ENCODE data around the gene WSB1. TPM values are rescaled to one million over a fixed set of nuclear protein-coding genes. Genes with fewer than 3 reads are reported as not detected.

WSB1 gene
- total RNA-seq, 1 donor from 2014 or later: 125 TPM

DNA sequence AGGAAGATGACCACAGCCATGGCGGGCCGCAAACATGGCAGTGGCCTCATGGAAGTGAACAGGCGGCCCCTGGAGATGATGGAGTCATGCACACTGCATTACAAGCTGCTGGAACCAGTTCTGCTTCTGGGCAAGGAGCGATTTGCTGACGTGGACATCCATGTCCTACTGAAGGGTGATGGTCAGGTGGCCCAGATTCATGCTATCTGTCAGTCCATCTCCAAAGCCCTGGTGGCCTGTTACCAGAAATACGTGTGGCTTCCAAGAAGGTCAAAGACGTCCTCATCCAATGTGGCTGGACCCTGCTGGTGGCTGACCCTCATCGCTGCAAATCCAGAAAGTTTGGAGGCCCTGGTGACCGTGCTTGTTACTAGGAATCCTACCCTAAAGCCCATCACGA, 13.4 kb upstream of the WSB1 start:
- ATAC-seq (ENCODE audit: low read depth) (no peak), DNase-seq (no peak)
- Mint-ChIP-seq H3K9me3 (no peaks in the 10 kb centered on the region), H3K27ac (no peak overlapping the region), H3K4me1 (peaks cover 56% of the 10 kb centered on the region), H3K27me3 (no peaks in the 10 kb centered on the region), H3K36me3 (ENCODE audit: low read depth) (no peaks in the 10 kb centered on the region), H3K4me3 (no peak overlapping the region)
- intact Hi-C loops (cut with micrococcal nuclease): no loop called here
- TF ChIP-seq, protein P1, sequence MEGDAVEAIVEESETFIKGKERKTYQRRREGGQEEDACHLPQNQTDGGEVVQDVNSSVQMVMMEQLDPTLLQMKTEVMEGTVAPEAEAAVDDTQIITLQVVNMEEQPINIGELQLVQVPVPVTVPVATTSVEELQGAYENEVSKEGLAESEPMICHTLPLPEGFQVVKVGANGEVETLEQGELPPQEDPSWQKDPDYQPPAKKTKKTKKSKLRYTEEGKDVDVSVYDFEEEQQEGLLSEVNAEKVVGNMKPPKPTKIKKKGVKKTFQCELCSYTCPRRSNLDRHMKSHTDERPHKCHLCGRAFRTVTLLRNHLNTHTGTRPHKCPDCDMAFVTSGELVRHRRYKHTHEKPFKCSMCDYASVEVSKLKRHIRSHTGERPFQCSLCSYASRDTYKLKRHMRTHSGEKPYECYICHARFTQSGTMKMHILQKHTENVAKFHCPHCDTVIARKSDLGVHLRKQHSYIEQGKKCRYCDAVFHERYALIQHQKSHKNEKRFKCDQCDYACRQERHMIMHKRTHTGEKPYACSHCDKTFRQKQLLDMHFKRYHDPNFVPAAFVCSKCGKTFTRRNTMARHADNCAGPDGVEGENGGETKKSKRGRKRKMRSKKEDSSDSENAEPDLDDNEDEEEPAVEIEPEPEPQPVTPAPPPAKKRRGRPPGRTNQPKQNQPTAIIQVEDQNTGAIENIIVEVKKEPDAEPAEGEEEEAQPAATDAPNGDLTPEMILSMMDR (IDR thresholded peaks at IDR 0.05): no peak
- ChIA-PET POLR2A (interaction anchor here (1.8 to 2.2 kb wide), 2 partner anchors 14 to 41 kb away, joined by 7 to 14 read pairs; partner anchors contain the start of gene WSB1), CTCF (no interaction called here)

DNA sequence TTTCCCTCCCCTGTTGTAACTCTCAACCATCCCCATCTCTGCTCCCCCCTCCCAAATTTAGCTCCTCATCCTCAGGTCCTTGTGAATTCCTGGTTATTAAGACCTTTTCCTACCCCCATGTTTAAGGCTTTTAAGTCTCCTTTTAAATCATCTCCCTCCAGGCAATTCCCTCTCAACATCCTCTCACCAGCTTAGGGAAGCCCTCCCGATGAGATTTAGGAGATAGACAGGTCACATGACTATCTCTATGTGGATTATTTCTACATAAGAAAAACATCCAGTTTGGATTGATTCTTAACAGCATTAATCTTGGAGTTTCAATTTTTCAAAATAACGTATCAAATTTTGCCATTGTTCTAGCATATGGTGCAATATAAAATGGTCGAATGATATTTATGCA, 12.5 kb upstream of the WSB1 start:
- TF ChIP-seq, protein P1 (IDR thresholded peaks at IDR 0.05): no peak
- Mint-ChIP-seq H3K27ac (peak overlapping the region; percentile 88), H3K4me3 (peak overlapping the region; percentile 33), H3K4me1 (peaks cover 58% of the 10 kb centered on the region), H3K27me3 (no peaks in the 10 kb centered on the region), H3K9me3 (no peaks in the 10 kb centered on the region), H3K36me3 (ENCODE audit: low read depth) (no peaks in the 10 kb centered on the region)
- DNase-seq: no peak
- intact Hi-C loops (cut with micrococcal nuclease): no loop called here
- POLR2A ChIA-PET: interaction anchor here (0.6 to 5.5 kb wide), 5 partner anchors 13 to 64 kb away, joined by 5 to 114 read pairs (median 12); partner anchors contain the start of gene WSB1
- CTCF ChIA-PET: interaction anchor here (4.4 kb wide), 1 partner anchor 44 kb away, joined by 17 read pairs; no protein-coding TSS in a partner anchor
- ATAC-seq (ENCODE audit: low read depth): no peak

DNA sequence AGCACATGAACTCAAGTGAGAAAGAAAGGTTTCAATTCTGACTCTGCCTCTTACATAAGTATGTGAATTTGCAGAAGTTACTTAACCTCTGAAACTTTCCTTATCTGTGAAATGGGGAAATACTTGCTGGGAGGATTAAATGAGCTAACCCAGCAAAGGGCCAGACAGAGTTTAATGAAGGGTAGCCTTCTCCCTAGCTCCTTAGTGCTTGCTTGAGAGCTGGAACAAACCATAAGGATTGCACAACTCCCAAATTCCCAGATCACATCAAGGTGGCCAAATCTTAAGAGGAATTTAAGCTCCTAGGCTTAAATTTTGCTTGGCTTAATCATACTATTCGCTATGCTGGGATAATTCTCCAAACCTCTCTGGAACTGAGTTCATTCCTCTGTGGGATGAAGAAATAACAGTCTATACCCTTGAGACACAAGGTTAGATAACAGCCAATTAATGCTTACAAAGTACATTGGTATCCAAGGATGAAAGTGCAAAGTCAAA, 11.8 kb upstream of the WSB1 start:
- Mint-ChIP-seq H3K9me3 (no peaks in the 10 kb centered on the region), H3K27me3 (no peaks in the 10 kb centered on the region), H3K4me3 (peak overlapping the region; percentile 33), H3K4me1 (peaks cover 58% of the 10 kb centered on the region), H3K27ac (peak overlapping the region; percentile 88), H3K36me3 (ENCODE audit: low read depth) (no peaks in the 10 kb centered on the region)
- TF ChIP-seq, protein P1 (IDR thresholded peaks at IDR 0.05): no peak
- ChIA-PET POLR2A (interaction anchor here (1.8 to 5.5 kb wide), 4 partner anchors 13 to 64 kb away, joined by 7 to 114 read pairs (median 19); partner anchors contain the start of gene WSB1), CTCF (interaction anchor here (0.6 to 4.4 kb wide), 3 partner anchors 14 to 45 kb away, joined by 3 to 17 read pairs (median 5); no protein-coding TSS in a partner anchor)
- intact Hi-C loops (cut with micrococcal nuclease): loop anchor here (1.0 kb wide), 2 partner anchors 12 to 65 kb away; partner anchors contain the start of gene WSB1
- DNase-seq: no peak
- peak; percentile 87 for ATAC-seq (ENCODE audit: low read depth)

DNA sequence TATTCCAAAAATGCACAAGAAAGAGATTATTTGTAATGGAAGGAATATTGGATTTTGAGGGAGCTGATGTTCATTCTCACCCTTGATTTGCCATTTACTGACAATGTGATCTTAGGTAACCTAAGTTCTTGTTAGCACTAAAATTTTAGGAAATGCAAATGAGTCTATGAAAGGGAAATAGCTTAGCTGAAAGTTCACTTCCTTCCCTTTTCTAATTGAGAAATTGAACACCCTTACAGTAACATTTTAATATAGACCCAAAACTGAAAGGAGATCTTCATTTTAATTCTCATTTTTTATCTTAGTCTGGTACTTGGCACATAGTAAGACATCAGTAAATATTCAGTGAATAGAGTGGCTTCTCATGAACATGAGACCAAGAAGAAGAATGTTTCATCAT, 10.9 kb upstream of the WSB1 start:
- ATAC-seq (ENCODE audit: low read depth) (peak; percentile 20), DNase-seq (no peak)
- H3K4me3 Mint-ChIP-seq: peak overlapping the region; percentile 48
- TF ChIP-seq, protein P1 (IDR thresholded peaks at IDR 0.05): no peak
- POLR2A ChIA-PET: interaction anchor here (1.2 to 5.5 kb wide), 4 partner anchors 12 to 65 kb away, joined by 3 to 114 read pairs (median 19); partner anchors contain the start of gene WSB1
- intact Hi-C loops (cut with micrococcal nuclease): loop anchor here (1.0 kb wide), 1 partner anchor 44 kb away; no protein-coding TSS in a partner anchor
- no peaks in the 10 kb centered on the region for H3K36me3 Mint-ChIP-seq (ENCODE audit: low read depth)
- H3K4me1 Mint-ChIP-seq: peaks cover 58% of the 10 kb centered on the region
- H3K27me3 Mint-ChIP-seq: no peaks in the 10 kb centered on the region
- peak overlapping the region; percentile 81 for H3K27ac Mint-ChIP-seq
- no peaks in the 10 kb centered on the region for H3K9me3 Mint-ChIP-seq
- CTCF ChIA-PET: interaction anchor here (1.4 to 4.4 kb wide), 3 partner anchors 11 to 46 kb away, joined by 5 to 17 read pairs (median 5); partner anchors contain the start of gene WSB1

DNA sequence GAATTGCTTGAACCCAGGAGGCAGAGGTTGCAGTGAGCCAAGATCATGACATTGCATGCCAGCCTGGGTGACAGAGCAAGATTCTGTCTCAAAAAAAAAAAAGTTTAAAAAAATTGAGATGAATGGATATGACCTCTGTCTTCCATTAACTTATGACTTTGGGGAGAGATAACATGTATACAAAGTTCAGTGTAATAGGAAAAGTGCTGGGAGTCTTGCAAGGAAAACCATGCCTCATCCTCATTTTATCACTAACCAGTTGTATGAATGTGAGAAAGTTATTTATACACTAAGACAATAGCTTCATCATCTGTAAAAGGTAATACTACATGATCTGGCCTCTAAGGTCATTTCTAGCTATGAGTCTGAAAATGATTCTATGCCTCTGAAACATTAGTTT, 10.2 kb upstream of the WSB1 start:
- no peaks in the 10 kb centered on the region for H3K27me3 Mint-ChIP-seq
- peaks cover 55% of the 10 kb centered on the region for H3K4me1 Mint-ChIP-seq
- no peaks in the 10 kb centered on the region for H3K9me3 Mint-ChIP-seq
- intact Hi-C loops (cut with micrococcal nuclease): loop anchor here (1.0 kb wide), 1 partner anchor 44 kb away; no protein-coding TSS in a partner anchor
- H3K36me3 Mint-ChIP-seq (ENCODE audit: low read depth): no peaks in the 10 kb centered on the region
- TF ChIP-seq, protein P1 (IDR thresholded peaks at IDR 0.05): no peak
- POLR2A ChIA-PET: interaction anchor here (0.5 to 5.5 kb wide), 5 partner anchors 11 to 66 kb away, joined by 3 to 114 read pairs (median 12); partner anchors contain the start of gene WSB1
- no peak for ATAC-seq (ENCODE audit: low read depth)
- H3K4me3 Mint-ChIP-seq: no peak overlapping the region
- H3K27ac Mint-ChIP-seq: peak overlapping the region; percentile 81
- CTCF ChIA-PET: interaction anchor here (1.4 to 4.4 kb wide), 2 partner anchors 10 to 47 kb away, joined by 5 to 17 read pairs; partner anchors contain the start of gene WSB1
- no peak for DNase-seq

Data from activated B cell treated with CpG ODN at 0.5 μM for 24 hours (primary cell).